HG02973 (cell line): ENCODE measurements around the gene KRTAP5-9.
"Not testable (repeated sequence)": the region's sequence is repeated elsewhere in the genome, so short reads cannot be mapped to it uniquely, and the experiment has no call there.

ENCODE experiments used
- ATAC-seq: cut with Tn5 transposase; IDR thresholded peaks from one replicate; pipeline ENCODE4 v1.9.1; 2021; ENCODE audit warnings: moderate library complexity; ENCODE audit not compliant: unreplicated experiment

KRTAP5-9 gene

GRCh38 chr11:71557257-71557656 is 9.0 kb downstream of the KRTAP5-9 start:
- no peak for ATAC-seq

DNA sequence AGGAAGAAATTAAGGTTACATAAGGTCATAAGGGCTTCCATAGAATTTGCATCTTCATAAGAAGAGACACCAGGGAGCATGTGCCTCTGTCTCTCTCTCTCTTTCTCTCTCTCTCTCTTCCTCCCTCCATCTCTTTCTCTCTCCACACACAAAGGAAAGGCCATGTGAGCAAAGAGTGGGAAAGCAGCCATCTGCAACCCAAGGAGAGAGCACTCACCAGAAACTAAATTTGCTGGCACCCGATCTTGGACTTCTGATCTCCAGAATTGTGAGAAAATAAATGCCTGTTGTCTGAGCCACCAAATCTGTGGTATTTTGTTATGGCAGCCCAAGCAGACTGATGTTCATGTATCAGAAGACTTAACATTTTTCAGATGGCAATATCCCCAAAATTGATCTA is 10.8 kb downstream of the KRTAP5-9 start:
- no peak for ATAC-seq

- no peak for ATAC-seq
These were observed 13.9 kb downstream of the KRTAP5-9 start for GRCh38 chr11:71562120-71562519.

DNA sequence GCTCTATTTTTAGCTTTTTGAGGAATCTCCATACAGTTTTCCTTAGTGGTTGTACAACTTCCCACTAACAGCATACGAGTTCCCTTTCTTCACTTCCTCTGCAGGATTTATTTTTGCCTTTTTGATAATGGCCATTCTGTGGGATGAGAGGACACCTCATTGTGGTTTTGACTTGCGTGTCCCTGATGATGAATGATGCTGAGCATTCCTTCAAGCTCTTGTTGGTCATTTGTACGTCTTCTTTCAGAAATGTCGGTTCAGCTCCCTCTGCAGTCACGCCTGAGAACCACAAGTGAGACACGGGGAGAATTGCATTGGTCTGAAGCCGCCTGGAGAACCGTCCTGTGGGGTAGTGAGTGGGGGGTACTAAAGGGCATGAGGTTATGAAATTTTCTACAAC is 15.2 kb downstream of the KRTAP5-9 start:
- no peak for ATAC-seq

- no peak for ATAC-seq
These were observed 16.2 kb downstream of the KRTAP5-9 start for GRCh38 chr11:71564430-71564829.

DNA sequence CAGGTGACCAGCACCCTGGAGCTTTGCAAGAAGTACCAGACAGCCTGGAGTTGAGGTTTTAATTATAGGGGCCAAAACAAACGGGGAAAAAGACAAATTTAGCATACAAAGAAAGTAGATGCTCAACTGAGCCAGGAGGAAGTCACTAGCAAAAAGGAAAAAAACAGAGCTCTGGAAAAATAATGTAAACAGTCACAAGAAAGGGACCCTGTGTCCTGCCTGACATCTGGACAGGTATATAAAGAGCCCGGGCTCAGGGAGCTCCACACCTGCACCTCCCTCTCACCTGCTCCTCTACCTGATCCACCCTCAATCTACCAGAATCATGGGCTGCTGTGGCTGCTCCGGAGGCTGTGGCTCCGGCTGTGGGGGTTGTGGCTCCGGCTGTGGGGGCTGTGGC is 17.0 kb downstream of the KRTAP5-9 start, which contains the start of gene KRTAP5-10:
TSS of gene KRTAP5-10 (plus strand) at position 301 of the 400 bp plus-strand sequence. CDS start at position 326, 25 bp downstream.
- no peak for ATAC-seq

DNA sequence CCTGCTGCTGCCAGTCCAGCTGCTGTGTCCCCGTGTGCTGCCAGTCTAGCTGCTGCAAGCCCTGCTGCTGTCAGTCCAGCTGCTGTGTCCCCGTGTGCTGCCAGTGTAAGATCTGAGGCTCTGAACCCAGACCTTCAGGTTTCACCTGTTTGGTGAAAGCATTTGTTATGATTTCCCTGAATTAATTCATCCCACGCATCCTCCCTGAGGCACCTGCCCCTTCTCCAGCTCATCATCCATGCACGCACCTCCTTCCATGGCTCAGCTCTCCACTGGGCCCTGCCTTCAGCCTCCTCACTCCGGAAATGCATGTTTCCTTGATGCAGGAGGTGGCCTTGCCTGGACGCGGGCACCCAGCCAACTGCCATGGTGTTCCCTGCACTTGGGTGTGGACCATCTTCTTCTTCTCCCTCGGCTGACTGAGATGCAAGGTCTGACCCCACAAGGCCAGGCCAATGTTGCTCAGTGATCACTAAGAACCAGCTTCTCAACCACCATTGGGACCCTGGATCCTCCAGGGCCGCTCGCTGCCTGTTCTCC is 17.9 kb downstream of the KRTAP5-9 start:
- no peak for ATAC-seq

DNA sequence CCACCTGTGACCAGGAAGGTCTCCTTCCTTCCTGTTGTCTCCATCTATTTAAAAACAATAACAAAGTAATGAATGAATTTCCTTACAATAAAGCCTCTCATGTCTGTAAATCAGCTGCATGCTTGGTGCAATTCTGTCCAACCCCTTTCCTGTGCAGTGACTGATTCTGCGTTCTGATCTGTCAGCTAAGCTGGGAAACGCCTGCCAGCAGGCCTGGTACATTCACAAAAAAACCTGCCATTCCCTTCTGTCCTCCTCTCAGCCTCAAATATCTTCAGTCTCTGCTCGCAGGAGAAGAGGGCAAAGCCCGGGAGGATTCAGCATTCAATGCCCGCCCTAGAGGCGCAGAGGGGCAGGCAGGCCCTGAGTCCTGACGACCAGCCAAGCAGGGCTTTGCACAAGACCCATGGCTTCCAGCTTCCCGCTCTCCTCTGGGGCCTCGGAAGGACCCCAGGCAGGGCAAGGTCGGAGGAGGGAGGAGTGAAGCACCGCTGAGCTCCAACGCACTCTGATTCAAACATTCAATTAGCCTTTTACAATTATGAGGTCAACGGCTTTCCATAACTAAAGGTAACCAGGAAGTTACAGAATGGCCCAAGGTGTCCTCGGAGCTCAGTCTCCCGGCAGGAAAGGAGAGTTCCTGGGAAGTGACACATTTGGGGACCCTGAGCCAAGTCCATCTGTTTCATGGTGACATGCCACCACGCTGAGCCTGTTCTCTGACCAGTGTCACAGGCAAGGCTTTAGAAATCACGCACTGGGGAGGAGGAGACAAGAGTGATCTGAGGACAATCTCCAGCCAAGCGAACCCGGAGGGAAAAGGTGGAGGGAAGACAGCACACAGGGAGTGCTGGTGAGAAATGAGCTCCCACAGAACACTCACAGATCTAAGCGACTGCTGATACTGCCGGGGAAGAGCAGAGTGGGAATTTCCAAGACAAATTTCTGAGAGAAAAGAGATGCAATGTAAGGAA is 18.7 kb downstream of the KRTAP5-9 start:
- not testable (repeated sequence) for ATAC-seq

DNA sequence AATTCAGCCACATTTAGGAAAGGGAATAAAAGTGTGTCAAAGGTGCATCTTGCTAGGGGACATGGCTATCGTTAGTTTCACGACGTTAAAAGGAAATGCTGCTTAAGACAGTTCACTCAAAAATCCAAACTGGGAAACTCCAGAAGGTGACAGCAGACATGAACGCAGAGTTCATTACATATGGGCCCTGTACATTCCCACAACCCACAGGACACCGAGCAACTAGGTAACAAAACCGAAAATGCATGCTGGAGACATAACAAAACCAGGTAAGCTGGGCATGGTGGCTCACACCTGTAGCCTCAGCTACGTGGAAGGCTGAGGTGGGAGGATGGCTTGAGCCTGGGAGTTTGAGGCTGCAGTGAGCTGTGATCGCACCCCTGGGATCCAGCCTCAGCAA is 19.4 kb downstream of the KRTAP5-9 start:
- not testable (repeated sequence) for ATAC-seq

- ATAC-seq = no peak
These were observed 20.6 kb downstream of the KRTAP5-9 start for GRCh38 chr11:71568704-71569349.

DNA sequence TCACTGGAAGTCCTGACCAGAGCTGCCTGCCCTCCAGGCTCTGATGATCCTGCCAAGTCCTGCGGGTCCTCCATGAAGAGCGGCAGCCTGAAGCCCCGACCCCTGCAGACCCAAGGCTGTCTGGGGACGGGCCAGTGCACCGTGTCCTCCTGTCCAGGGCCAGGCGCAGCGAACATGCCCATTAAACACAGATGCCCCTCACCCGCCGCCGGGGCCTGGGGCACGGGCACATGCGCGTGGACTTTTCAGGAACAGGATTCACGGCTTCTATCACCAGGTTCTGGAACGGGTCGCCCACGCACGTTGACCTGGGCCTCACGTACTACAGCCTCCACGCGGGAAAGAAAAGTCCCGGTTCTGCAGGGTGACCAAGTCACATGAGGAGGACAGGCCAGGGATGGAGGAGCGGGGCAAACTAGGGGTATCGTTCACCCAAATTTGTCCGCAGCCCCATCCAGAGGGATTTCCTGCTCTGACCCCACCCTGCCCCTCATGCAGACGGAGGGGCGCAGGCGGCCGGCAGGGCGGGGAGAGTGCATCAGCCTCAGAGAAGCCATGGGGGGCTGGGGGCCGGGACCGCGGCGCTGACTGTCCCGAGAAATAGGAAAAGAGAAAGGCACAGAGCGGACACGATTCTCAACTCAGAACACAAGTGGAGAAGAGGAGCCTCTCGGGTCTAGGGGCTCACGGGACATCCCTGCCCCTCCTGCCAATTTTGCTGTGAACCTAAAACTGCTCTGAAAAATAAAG is 23.1 kb downstream of the KRTAP5-9 start:
- not testable (repeated sequence) for ATAC-seq

DNA sequence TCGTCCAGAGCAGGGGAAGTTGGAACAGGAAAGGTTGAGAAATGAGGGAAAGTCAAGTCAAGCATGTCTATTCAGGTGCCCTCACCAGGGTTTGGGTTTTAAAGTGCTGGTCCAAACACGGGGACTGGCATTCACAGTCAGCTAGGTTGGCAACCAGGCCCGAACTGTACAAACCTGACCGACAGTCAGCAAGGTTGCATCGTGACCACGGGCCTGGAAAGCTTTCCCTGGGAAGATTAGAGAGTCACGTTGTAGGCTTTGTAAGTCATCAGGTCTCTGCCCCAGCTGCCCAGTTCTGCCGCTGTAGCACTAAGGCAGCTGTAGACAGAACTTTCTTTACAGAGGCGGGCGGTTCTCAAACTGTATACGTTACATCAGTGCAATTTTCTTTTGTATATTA is 24.6 kb downstream of the KRTAP5-9 start:
- ATAC-seq = no peak

DNA sequence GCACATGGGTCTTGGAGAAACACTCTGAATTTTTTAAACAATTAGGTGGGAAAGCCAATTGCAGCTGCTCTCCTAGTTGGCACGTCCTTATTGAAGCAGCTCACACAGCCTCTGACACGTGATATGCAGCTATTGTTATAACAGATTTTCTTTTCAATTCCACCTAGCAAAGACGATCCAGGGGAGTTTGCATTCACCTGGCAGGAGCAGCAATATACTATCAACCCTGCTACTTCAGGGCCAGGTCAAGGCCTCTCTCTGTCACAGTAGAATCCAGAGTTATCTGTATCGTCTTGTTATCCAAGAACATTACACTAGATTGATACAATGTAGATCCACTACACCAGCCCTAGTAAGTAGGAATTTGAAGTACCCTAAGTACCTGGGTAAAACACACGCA is 26.2 kb downstream of the KRTAP5-9 start:
- ATAC-seq = no peak

DNA sequence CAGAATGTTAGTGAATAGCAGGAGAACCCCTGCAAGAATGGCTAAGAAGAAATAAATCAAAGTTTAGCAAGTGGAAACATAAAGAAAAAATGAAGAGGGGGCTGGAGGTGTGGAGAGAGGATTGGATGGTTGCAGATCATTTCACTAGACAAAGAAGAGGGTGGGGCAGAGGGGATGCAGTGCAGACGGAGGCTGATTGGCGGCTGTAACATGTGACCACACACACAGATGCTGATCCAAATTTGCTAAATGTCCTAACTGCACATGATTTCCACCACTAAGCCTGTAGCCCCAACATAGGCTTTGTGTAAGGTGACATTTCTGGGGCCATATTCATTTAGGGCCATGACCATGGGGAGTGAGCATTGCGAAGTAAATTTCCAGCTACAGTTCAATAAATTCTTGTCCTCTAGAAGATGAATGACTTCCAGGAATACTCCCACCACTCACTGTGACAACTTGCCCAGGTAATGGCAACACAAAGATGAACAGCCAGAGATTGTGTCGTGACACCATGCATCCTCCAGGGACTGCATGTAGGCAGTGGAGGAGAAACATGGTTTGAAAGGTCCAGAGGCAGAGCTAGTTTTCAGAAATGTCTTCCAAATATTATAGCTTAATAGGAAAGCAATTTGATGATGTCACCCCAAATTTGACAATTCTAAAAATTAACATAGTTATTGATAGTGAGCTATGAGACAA is 27.7 kb downstream of the KRTAP5-9 start:
- no peak for ATAC-seq

DNA sequence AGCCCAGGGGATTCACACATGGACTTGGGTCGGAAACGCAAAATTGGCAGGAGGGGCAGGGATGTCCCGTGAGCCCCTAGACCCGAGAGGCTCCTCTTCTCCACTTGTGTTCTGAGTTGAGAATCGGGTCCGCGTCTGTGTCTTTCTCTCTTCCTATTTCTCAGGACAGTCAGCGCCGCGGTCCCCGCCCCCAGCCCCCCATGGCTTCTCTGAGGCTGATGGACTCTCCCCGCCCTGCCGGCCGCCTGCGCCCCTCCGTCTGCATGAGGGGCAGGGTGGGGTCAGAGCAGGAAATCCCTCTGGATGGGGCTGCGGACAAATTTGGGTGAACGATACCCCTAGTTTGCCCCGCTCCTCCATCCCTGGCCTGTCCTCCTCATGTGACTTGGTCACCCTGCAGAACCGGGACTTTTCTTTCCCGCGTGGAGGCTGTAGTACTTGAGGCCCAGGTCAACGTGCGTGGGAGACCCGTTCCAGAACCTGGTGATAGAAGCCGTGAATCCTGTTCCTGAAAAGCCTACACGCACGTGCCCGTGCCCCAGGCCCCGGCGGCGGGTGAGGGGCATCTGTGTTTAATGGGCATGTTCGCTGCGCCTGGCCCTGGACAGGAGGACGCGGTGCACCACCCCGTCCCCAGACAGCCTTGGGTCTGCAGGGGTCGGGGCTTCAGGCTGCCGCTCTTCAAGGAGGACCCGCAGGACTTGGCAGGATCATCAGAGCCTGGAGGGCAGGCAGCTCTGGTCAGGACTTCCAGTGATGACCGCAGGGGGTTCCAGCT is 28.7 kb downstream of the KRTAP5-9 start:
- not testable (repeated sequence) for ATAC-seq

DNA sequence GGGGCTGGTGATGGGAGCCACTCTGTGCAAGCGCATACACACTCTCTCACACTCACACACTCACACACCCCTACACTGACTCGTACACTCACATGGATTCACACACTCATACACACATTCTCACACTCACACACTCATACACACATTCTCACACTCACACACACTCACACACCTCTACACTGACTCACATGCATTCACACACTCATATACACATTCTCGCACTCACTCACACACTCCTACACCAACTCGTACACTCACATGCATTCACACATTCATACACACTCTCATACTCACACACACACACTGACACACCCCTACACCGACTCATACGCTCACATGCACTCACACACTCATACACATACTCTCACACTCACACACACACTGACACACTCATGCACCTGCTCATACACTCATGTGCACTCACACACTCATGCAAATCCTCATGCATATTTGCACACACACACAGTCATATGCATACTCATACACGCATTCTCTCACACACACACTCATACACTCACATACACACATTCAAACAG is 29.3 kb downstream of the KRTAP5-9 start:
- no peak for ATAC-seq

- ATAC-seq = not testable (repeated sequence)
These were observed 31.3 kb downstream of the KRTAP5-9 start for GRCh38 chr11:71579513-71579912.

- ATAC-seq = no peak
These were observed 32.1 kb downstream of the KRTAP5-9 start for GRCh38 chr11:71580057-71581003.
